HG03354 (cell line): ENCODE data around the gene PEDS1.
"Not testable (repeated sequence)": the region's sequence is repeated elsewhere in the genome, so short reads cannot be mapped to it uniquely, and the experiment has no call there.

Experiments used
- ATAC-seq: cut with Tn5 transposase; IDR thresholded peaks from one replicate; pipeline ENCODE4 v1.9.1; 2021; ENCODE audit warnings: mild to moderate bottlenecking; ENCODE audit not compliant: unreplicated experiment, poor library complexity, severe bottlenecking

Gene PEDS1

GRCh38 chr20:50165684-50166554 is 12.4 kb upstream of the PEDS1 start:
- peak; percentile 97 for ATAC-seq

- ATAC-seq: no peak
These were observed 10.2 kb upstream of the PEDS1 start for GRCh38 chr20:50163570-50164317.

GRCh38 chr20:50161494-50161893 is 8.0 kb upstream of the PEDS1 start:
- ATAC-seq: not testable (repeated sequence)

GRCh38 chr20:50153153-50153499 is 397 bp downstream of the PEDS1 start:
- peak; percentile 24 for ATAC-seq

- no peak for ATAC-seq
These were observed 950 bp downstream of the PEDS1 start for GRCh38 chr20:50152394-50153152.

- ATAC-seq: no peak
These were observed 2.3 kb downstream of the PEDS1 start for GRCh38 chr20:50151034-50151743.

- ATAC-seq: no peak
These were observed 3.9 kb downstream of the PEDS1 start for GRCh38 chr20:50149481-50150254.

GRCh38 chr20:50146732-50147662 is 6.5 kb downstream of the PEDS1 start:
- peak; percentile 69 for ATAC-seq

- no peak for ATAC-seq
These were observed 7.3 kb downstream of the PEDS1 start for GRCh38 chr20:50146214-50146613.

- no peak for ATAC-seq
These were observed 8.0 kb downstream of the PEDS1 start for GRCh38 chr20:50145566-50145965.

- ATAC-seq: no peak
These were observed 9.2 kb downstream of the PEDS1 start for GRCh38 chr20:50144362-50144761.

- no peak for ATAC-seq
These were observed 10.7 kb downstream of the PEDS1 start for GRCh38 chr20:50142812-50143211.

GRCh38 chr20:50141811-50142561 is 11.5 kb downstream of the PEDS1 start:
- ATAC-seq: no peak

GRCh38 chr20:50141018-50141675 is 12.4 kb downstream of the PEDS1 start:
- ATAC-seq: no peak

- ATAC-seq: no peak
These were observed 13.1 kb downstream of the PEDS1 start for GRCh38 chr20:50140339-50140859.

- no peak for ATAC-seq
These were observed 14.8 kb downstream of the PEDS1 start for GRCh38 chr20:50138479-50139393.
